K562 (cell line): ENCODE results near the gene NPC1. TPM values are rescaled to one million over a fixed set of nuclear protein-coding genes. Genes with fewer than 3 reads are reported as not detected.

ENCODE experiments used
- ATAC-seq: fragments of 200-7000 bp; cut with Tn5 transposase; 3 replicates; pipeline ENCODE4 v1.9.1; 2020; ENCODE audit warnings: moderate library complexity
- BruUV-seq: library from RNA; stranded (reverse); fragments of 400-500 nt; replicated peaks from 2 replicates; lab custom pipeline; 2021; lab: Mats Ljungman, UMichigan
- CTCF ChIA-PET: fragments of 300-600 bp; formaldehyde crosslinking; extraction: SDS; loops from one replicate; lab custom pipeline; 2021; ENCODE audit warnings: low intra/inter-chr PET ratio; lab: Yijun Ruan, JAX
- POLR2A ChIA-PET: fragments of 300-600, 350-650 bp; sonication (Branson Sonifier 250); formaldehyde crosslinking; extraction: SDS; loops from one replicate; lab custom pipeline; 2021; ENCODE audit warnings: antibody characterized with exemption, inconsistent platforms; lab: Yijun Ruan, JAX
- DNase-seq, 4 experiments: peaks; one replicate each; pipeline versions ENCODE4 v3.0.0 to v3.0.0-alpha.2; 2011 to 2018; ENCODE audit warnings: low spot score in 3 of 4, mixed read lengths in 3 of 4; ENCODE audit errors: extremely low read depth in 1 of 4
- FAIRE-seq: peaks from 2 replicates; lab custom pipeline; 2011; peaks lifted over from hg19 to GRCh38; lab: Jason Lieb, UNC
- H2AFZ ChIP-seq: 2 replicates; pipeline ENCODE4 v1.6.0; 2011; ENCODE audit warnings: low read depth, low read length, control low read depth, inconsistent platforms
- H3K27ac ChIP-seq: fragments of 200-600 bp; 3 replicates; pipeline ENCODE4 v1.8.0; 2011; ENCODE audit warnings: low read depth, mild to moderate bottlenecking, control low read depth, inconsistent platforms, low read length, moderate library complexity, mixed read lengths; ENCODE audit errors: extremely low read depth
- H3K27me3 ChIP-seq, 2 experiments: fragments of 300-600 bp in 1 of 2; 2 replicates in 1 of 2; 3 replicates in 1 of 2; pipeline versions ENCODE4 v1.6.0 to v1.8.0; 2011; ENCODE audit warnings: inconsistent platforms in 2 of 2, low read length in 2 of 2, mild to moderate bottlenecking in 1 of 2, mixed read lengths in 1 of 2, moderate library complexity in 1 of 2; ENCODE audit not compliant: control insufficient read depth in 2 of 2, insufficient read depth in 2 of 2
- H3K36me3 ChIP-seq: fragments of 300-600 bp; 3 replicates; pipeline ENCODE4 v1.8.0; 2011; ENCODE audit warnings: mild to moderate bottlenecking, low read length, inconsistent platforms; ENCODE audit not compliant: control insufficient read depth, insufficient read depth
- H3K4me1 ChIP-seq, 2 experiments: fragments of 200-600 bp in 1 of 2; replicated peaks in 1 of 2; 2 replicates in 1 of 2; 3 replicates in 1 of 2; pipeline versions ENCODE4 v1.5.1 to v1.8.0; 2011; ENCODE audit warnings: inconsistent platforms in 2 of 2, low read length in 2 of 2, mild to moderate bottlenecking in 1 of 2, mixed read lengths in 1 of 2, moderate library complexity in 1 of 2; ENCODE audit not compliant: control insufficient read depth in 2 of 2, insufficient read depth in 2 of 2
- H3K4me2 ChIP-seq: 2 replicates; pipeline ENCODE4 v1.6.1; 2011; ENCODE audit warnings: low read length, control low read depth, inconsistent platforms, mixed read lengths; ENCODE audit not compliant: insufficient read depth
- H3K4me3 ChIP-seq: fragments of 200-600 bp; sonication (generic), shearing (Covaris generic); 2 replicates; pipeline ENCODE4 v1.5.1; 2016; ENCODE audit warnings: control low read depth, inconsistent platforms
- H3K79me2 ChIP-seq: fragments of 200-600 bp; 3 replicates; pipeline ENCODE4 v1.8.0; 2011; ENCODE audit warnings: low read length, inconsistent platforms; ENCODE audit not compliant: control insufficient read depth, insufficient read depth
- H3K9ac ChIP-seq, 2 experiments: 2 replicates each; pipeline versions ENCODE4 v1.6.0 to v1.6.1; 2011; ENCODE audit warnings: low read depth in 2 of 2, low read length in 2 of 2, control low read depth in 1 of 2, inconsistent platforms in 1 of 2, mild to moderate bottlenecking in 1 of 2, mixed read lengths in 1 of 2; ENCODE audit not compliant: insufficient read depth in 1 of 2
- H3K9me1 ChIP-seq: one replicate; pipeline ENCODE4 v1.6.0; 2011; ENCODE audit warnings: inconsistent platforms, mild to moderate bottlenecking, low read length, moderate library complexity; ENCODE audit not compliant: control insufficient read depth, insufficient read depth
- H3K9me3 ChIP-seq: replicated peaks from 2 replicates; pipeline ENCODE4 v1.5.1; 2011; ENCODE audit warnings: low read depth, low read length, inconsistent platforms; ENCODE audit not compliant: control insufficient read depth, insufficient read depth
- H4K20me1 ChIP-seq: replicated peaks from 2 replicates; pipeline ENCODE4 v1.6.1; 2011; ENCODE audit warnings: low read length, inconsistent platforms, mixed read lengths; ENCODE audit not compliant: control insufficient read depth, insufficient read depth
- CEBPG ChIP-seq, 3 experiments: fragments of 200-800 bp in 1 of 3; sonication (Bioruptor generic) in 1 of 3; sonication (generic) in 1 of 3; formaldehyde crosslinking in 1 of 3; IDR thresholded peaks in 2 of 3; conservative IDR thresholded peaks in 1 of 3; 2 replicates each; pipeline versions ENCODE4 v1.6.1 to v1.8.0; 2016 to 2022; ENCODE audit warnings: missing compliant biosample characterization in 2 of 3, missing genetic modification characterization in 2 of 3, mild to moderate bottlenecking in 1 of 3, missing genetic modification reagents in 1 of 3
- HNRNPLL ChIP-seq: fragments of 200-400 bp; formaldehyde crosslinking; IDR thresholded peaks from 2 replicates; pipeline ENCODE4 v1.6.1; 2017; ENCODE audit warnings: low read length, low read depth, mild to moderate bottlenecking; ENCODE audit not compliant: poor library complexity, severe bottlenecking
- PURB ChIP-seq: sonication (generic); formaldehyde crosslinking; IDR thresholded peaks from 2 replicates; pipeline ENCODE4 v1.9.0; 2021; ENCODE audit warnings: low read depth, mild to moderate bottlenecking, missing genetic modification reagents
- PYGO2 ChIP-seq: fragments of 450-650 bp; IDR thresholded peaks from 2 replicates; pipeline ENCODE4 v1.6.1; 2016; ENCODE audit warnings: mild to moderate bottlenecking, missing genetic modification characterization, moderate library complexity, missing compliant biosample characterization
- TAL1 ChIP-seq: fragments of 450-650 bp; IDR thresholded peaks from 2 replicates; pipeline ENCODE4 v1.6.1; 2016; ENCODE audit warnings: mild to moderate bottlenecking
- TBP ChIP-seq: optimal IDR thresholded peaks from 2 replicates; pipeline ENCODE3; 2011; ENCODE audit warnings: low read depth, low read length, improper control_type of control experiment
- XRCC5 ChIP-seq: fragments of 200-400 bp; formaldehyde crosslinking; IDR thresholded peaks from 2 replicates; pipeline ENCODE4 v1.6.1; 2017; ENCODE audit warnings: low read depth, mild to moderate bottlenecking, low read length
- ZNF583 ChIP-seq: fragments of 250-450 bp; sonication (Bioruptor Pico); IDR thresholded peaks from 2 replicates; pipeline ENCODE4 v1.4.0; 2020
- WGBS: fragments of 100-300 bp; shearing (Covaris generic); methylation state at CpG from one replicate; pipeline ENCODE4 v1.1.6; 2016; ENCODE audit warnings: low coverage, mixed read lengths; ENCODE audit not compliant: insufficient coverage; ENCODE audit errors: missing lambda C conversion rate; 5-methylcytosine and 5-hydroxymethylcytosine counted together
- in situ Hi-C: fragments of 300-500 bp; cut with MboI; formaldehyde crosslinking; loops from 4 replicates; pipeline ENCODE4 v1.15.0; 2018; ENCODE audit warnings: inconsistent platforms, mixed read lengths
- intact Hi-C: fragments of 100-400 bp; cut with micrococcal nuclease; formaldehyde crosslinking; loops from 2 replicates; pipeline ENCODE4 v1.14.2; 2022
- polyA plus RNA-seq, 8 experiments: library from polyadenylated mRNA; depleted of rRNA in 4 of 8; stranded (reverse) in 5 of 8; unstranded in 3 of 8; fragments of >200 nt; fragmentation: Nextera tagmentation in 2 of 8; fragmentation: Illumina TruSeq in 1 of 8; extraction: Ambion mirVana in 2 of 8; extraction: Trizol in 1 of 8; gene quantifications; 2 replicates each; pipeline versions ENCODE4 v1.2.1 to v1.2.3, GENCODE V29; 2011 to 2014; ENCODE audit warnings: inconsistent platforms in 1 of 8, missing spikeins in 1 of 8
- total RNA-seq, 7 experiments: library from RNA; depleted of rRNA in 6 of 7; stranded (reverse); fragments of >200 nt in 6 of 7; fragmentation: Illumina TruSeq in 2 of 7; extraction: Trizol in 2 of 7; gene quantifications; 2 replicates each; pipeline versions ENCODE4 v1.2.1 to v1.2.3, GENCODE V29; 2011 to 2021; ENCODE audit warnings: low replicate concordance in 1 of 7
- TF ChIP-seq, protein P1 (sequence below): fragments of 450-650 bp; conservative IDR thresholded peaks from 2 replicates; pipeline ENCODE4 v1.6.1; 2016; ENCODE audit warnings: missing genetic modification characterization, low read depth, mild to moderate bottlenecking, control low read depth, missing compliant biosample characterization

The NPC1 gene
- total and polyA plus RNA-seq, 9 of the 15 experiments (the other 6 are each of a cell fraction or from before 2014, with no cell fraction given): 17.1 to 45.9 (median 27.6) TPM

DNA sequence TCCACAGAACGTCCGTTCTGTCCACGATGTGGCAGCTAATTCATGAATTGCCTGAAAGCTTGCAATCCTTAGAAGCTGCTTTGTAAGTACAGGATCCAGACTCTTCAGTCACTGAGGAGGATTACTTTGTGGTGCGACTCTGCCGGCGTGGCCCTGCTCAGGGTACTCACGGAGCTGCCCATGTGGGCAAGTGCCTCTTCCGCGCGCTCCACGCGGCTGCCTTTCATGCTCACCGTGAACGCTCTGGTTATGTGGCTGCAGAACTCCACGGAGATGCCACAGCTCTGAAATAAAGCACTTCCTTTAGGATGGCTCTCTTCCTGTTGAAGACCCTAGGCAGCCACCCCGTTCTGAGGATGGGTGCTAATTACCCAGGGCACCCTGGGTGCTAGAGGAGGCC lies 52.0 kb downstream of the NPC1 start (continued):
- TF ChIP-seq, protein P1, sequence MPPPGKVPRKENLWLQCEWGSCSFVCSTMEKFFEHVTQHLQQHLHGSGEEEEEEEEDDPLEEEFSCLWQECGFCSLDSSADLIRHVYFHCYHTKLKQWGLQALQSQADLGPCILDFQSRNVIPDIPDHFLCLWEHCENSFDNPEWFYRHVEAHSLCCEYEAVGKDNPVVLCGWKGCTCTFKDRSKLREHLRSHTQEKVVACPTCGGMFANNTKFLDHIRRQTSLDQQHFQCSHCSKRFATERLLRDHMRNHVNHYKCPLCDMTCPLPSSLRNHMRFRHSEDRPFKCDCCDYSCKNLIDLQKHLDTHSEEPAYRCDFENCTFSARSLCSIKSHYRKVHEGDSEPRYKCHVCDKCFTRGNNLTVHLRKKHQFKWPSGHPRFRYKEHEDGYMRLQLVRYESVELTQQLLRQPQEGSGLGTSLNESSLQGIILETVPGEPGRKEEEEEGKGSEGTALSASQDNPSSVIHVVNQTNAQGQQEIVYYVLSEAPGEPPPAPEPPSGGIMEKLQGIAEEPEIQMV: no peak
- TF ChIP-seq, all 486 proteins: peak for 0

DNA sequence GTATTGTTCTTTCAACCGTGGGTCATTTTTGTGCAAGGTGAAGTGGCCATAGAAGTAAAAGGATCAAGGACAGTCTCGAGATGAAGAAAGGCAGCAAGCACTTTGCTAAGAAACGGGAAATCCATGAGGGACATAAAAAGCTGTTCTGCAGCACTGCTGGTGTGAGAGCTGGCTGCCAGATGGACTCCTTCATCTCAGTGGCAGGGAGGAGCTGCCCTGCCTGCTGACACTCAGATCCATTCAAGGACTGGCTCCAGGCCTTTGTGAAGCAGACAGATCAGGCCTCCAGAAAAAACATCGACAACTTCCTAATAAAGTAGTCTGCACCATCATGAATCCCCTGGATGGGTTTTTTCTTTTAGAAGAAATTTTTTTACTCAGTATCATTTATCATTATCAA lies 53.5 kb downstream of the NPC1 start:
- CTCF ChIA-PET: no interaction called here
- no peaks in the 10 kb centered on the region for H3K27me3 ChIP-seq
- in situ Hi-C loops (no loop called here), intact Hi-C loops (no loop called here)
- WGBS: 89% methylated on average over 4 of the region's 4 CpGs
- H3K9me1 ChIP-seq: no peaks in the 10 kb centered on the region
- no peak overlapping the region for H2AFZ ChIP-seq
- no peak overlapping the region for H3K4me3 ChIP-seq
- TF ChIP-seq XRCC5: no peak
- no peak for TF ChIP-seq TAL1
- TF ChIP-seq TBP: no peak
- TF ChIP-seq CEBPG (CRISPR knock-in tag; IDR thresholded peaks at IDR 0.05): no peak
- TF ChIP-seq CEBPG (tag; conservative IDR thresholded peaks at IDR 0.05 in 1 of 2, IDR thresholded peaks at IDR 0.05 in 1 of 2): no peak
- TF ChIP-seq HNRNPLL: no peak
- no peak for TF ChIP-seq ZNF583 (CRISPR knock-in tag)
- TF ChIP-seq PURB: no peak
- no peak for TF ChIP-seq PYGO2
- H3K9me3 ChIP-seq: no peaks in the 10 kb centered on the region
- H4K20me1 ChIP-seq: peaks cover 7% of the 10 kb centered on the region
- H3K4me1 ChIP-seq: peaks cover 14 to 25% of the 10 kb centered on the region in 2 experiments
- H3K9ac ChIP-seq: no peak overlapping the region
- FAIRE-seq (no peak), ATAC-seq (no peak), DNase-seq (no peak)
- peaks cover 95% of the 10 kb centered on the region for H3K36me3 ChIP-seq
- BruUV-seq: no TSS peak
- no peak overlapping the region for H3K27ac ChIP-seq
- no peak overlapping the region for H3K4me2 ChIP-seq
- POLR2A ChIA-PET: no interaction called here
- peaks cover 7% of the 10 kb centered on the region; the same call in 2 of the 3 replicates for H3K79me2 ChIP-seq
